Natural killer cell treated with Interleukin-12 subunit alpha and Interleukin-12 subunit beta and Interleukin-15 and Interleukin-18, amount 100 ng/mL, for 72 hours (primary cell): Measurements from ENCODE around the gene CHD5. TPM values are rescaled to one million over a fixed set of nuclear protein-coding genes. Genes with fewer than 3 reads are reported as not detected.

ENCODE experiments used
- ATAC-seq, 2 donors: fragments of 150-1000 bp; cut with Tn5 transposase in 1 of 2; sonication (Bioruptor Pico), chemical (Tn5 transposase) in 1 of 2; 2 replicates each; pipeline ENCODE4 v1.10.0; 2021
- DNase-seq: peaks from one replicate; pipeline ENCODE4 v3.0.0; 2022; ENCODE audit warnings: low spot score
- H3K27ac Mint-ChIP-seq, 2 donors: 1 replicate in 1 of 2; 2 replicates in 1 of 2; pipeline ENCODE4 v1.8.0; 2022; ENCODE audit warnings: mixed read lengths in 2 of 2, mild to moderate bottlenecking in 1 of 2, moderate library complexity in 1 of 2
- H3K27me3 Mint-ChIP-seq, 2 donors: 1 replicate in 1 of 2; 2 replicates in 1 of 2; pipeline ENCODE4 v1.8.0; 2022; ENCODE audit warnings: mixed read lengths in 2 of 2
- H3K36me3 Mint-ChIP-seq: one replicate; pipeline ENCODE4 v1.8.0; 2022; ENCODE audit warnings: mixed read lengths
- H3K4me1 Mint-ChIP-seq, 2 donors: 1 replicate in 1 of 2; 2 replicates in 1 of 2; pipeline ENCODE4 v1.8.0; 2022; ENCODE audit warnings: low read depth in 2 of 2, mixed read lengths in 2 of 2, mild to moderate bottlenecking in 1 of 2
- H3K4me3 Mint-ChIP-seq: one replicate; pipeline ENCODE4 v1.8.0; 2022; ENCODE audit warnings: mixed read lengths
- H3K9me3 Mint-ChIP-seq: 2 replicates; pipeline ENCODE4 v1.8.0; 2022; ENCODE audit warnings: mixed read lengths
- total RNA-seq, 2 donors: library from RNA; stranded (reverse); gene quantifications; one replicate each; pipeline ENCODE4 v1.2.3, GENCODE V29; 2022

Gene CHD5
- total RNA-seq, 2 donors from 2014 or later = 0.31 to 0.78 TPM

GRCh38 chr1:6176779-6177178 is 3.3 kb downstream of the CHD5 start:
- H3K36me3 Mint-ChIP-seq = peaks cover 4% of the 10 kb centered on the region
- DNase-seq (no peak), ATAC-seq (no peak)
- H3K4me1 Mint-ChIP-seq = peaks cover 13 to 16% of the 10 kb centered on the region in 2 donors
- no peak overlapping the region for H3K4me3 Mint-ChIP-seq
- H3K9me3 Mint-ChIP-seq = no peaks in the 10 kb centered on the region
- H3K27me3 Mint-ChIP-seq = peaks cover 22 to 31% of the 10 kb centered on the region in 2 donors
- no peak overlapping the region for H3K27ac Mint-ChIP-seq

GRCh38 chr1:6175411-6175828 is 4.7 kb downstream of the CHD5 start:
- H3K36me3 Mint-ChIP-seq = peaks cover 4% of the 10 kb centered on the region

DNA sequence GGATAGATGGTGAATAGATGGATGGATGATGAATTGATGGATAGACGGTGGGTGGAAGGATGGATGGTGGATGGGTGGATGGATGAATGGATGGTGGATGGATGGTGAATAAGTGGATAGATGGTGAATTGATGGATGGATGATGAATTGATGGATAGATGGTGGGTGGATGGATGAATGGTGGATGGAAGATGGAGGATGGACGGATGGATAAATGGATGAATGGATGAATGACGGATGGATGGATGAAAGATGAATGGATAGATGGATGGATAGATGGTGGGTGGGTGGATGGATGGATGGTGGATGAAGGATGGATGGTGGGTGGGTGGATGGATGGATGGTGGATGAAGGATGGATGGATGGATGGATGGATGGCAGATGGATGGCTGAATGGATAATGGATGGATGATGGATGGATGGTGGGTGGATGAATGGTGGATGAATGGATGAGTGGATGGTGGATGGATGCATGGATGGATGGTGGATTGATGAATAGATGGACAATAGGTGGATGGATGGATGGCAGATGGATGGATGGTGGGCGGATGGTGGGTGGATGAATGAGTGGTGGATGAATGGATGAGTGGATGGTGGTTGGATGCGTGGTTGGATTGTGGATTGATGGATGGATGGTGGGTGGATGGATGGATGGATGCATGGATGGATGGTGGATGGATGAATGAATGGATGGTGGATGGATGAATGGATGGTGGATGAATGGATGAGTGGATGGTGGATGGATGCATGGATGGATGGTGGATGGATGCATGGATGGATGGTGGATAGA is 5.3 kb downstream of the CHD5 start:
- no peak for DNase-seq
- H3K9me3 Mint-ChIP-seq = no peaks in the 10 kb centered on the region
- H3K4me3 Mint-ChIP-seq = no peak overlapping the region
- ATAC-seq = no peak
- peaks cover 6% of the 10 kb centered on the region in 2 donors for H3K4me1 Mint-ChIP-seq
- peaks cover 11 to 21% of the 10 kb centered on the region in 2 donors for H3K27me3 Mint-ChIP-seq
- H3K36me3 Mint-ChIP-seq = peaks cover 4% of the 10 kb centered on the region
- no peak overlapping the region for H3K27ac Mint-ChIP-seq

More at GRCh38 chr1:6175411-6175828, 4.7 kb downstream of the CHD5 start:
- DNase-seq (no peak), ATAC-seq (no peak)
- no peaks in the 10 kb centered on the region for H3K9me3 Mint-ChIP-seq
- peaks cover 11 to 21% of the 10 kb centered on the region in 2 donors for H3K27me3 Mint-ChIP-seq
- peaks cover 6% of the 10 kb centered on the region in 2 donors for H3K4me1 Mint-ChIP-seq
- no peak overlapping the region for H3K4me3 Mint-ChIP-seq
- no peak overlapping the region for H3K27ac Mint-ChIP-seq

DNA sequence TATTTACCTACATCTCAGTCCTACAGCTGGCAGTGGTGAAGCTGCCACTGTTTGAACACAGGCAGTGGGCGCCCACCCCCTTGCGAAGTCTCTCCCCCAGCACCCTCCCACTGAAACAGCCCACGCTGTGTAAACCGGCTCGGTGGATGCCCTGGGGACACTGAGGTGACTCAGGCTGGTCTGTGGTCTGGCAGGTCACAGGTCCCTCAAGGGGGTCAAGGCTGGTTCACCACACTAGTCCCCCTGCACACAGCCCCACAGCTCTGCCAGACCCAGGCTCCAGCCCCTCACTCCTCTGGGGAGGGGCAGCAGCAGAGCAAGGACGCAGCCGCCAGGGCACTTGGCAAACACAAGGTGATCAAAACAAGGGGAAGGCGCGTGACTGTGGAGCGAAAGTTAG is 7.6 kb downstream of the CHD5 start:
- Mint-ChIP-seq H3K27ac (no peak overlapping the region), H3K9me3 (no peaks in the 10 kb centered on the region), H3K36me3 (peaks cover 4% of the 10 kb centered on the region), H3K4me1 (peaks cover 3 to 4% of the 10 kb centered on the region in 2 donors), H3K4me3 (no peak overlapping the region), H3K27me3 (peaks cover 5 to 11% of the 10 kb centered on the region in 2 donors)
- ATAC-seq (no peak), DNase-seq (no peak)

GRCh38 chr1:6171548-6172124 is 8.5 kb downstream of the CHD5 start:
- no peaks in the 10 kb centered on the region for H3K36me3 Mint-ChIP-seq
- H3K4me3 Mint-ChIP-seq = no peak overlapping the region
- H3K27me3 Mint-ChIP-seq = peaks cover 0 to 2% of the 10 kb centered on the region in 2 donors
- no peak overlapping the region for H3K27ac Mint-ChIP-seq
- DNase-seq (no peak), ATAC-seq (no peak)
- no peaks in the 10 kb centered on the region for H3K9me3 Mint-ChIP-seq
- no peaks in the 10 kb centered on the region for H3K4me1 Mint-ChIP-seq

- Mint-ChIP-seq H3K4me1 (no peaks in the 10 kb centered on the region), H3K36me3 (no peaks in the 10 kb centered on the region), H3K27ac (no peak overlapping the region), H3K27me3 (no peaks in the 10 kb centered on the region), H3K9me3 (no peaks in the 10 kb centered on the region), H3K4me3 (no peak overlapping the region)
- no peak for DNase-seq
- ATAC-seq = no peak
Observed at GRCh38 chr1:6170742-6171201, 9.3 kb downstream of the CHD5 start.

DNA sequence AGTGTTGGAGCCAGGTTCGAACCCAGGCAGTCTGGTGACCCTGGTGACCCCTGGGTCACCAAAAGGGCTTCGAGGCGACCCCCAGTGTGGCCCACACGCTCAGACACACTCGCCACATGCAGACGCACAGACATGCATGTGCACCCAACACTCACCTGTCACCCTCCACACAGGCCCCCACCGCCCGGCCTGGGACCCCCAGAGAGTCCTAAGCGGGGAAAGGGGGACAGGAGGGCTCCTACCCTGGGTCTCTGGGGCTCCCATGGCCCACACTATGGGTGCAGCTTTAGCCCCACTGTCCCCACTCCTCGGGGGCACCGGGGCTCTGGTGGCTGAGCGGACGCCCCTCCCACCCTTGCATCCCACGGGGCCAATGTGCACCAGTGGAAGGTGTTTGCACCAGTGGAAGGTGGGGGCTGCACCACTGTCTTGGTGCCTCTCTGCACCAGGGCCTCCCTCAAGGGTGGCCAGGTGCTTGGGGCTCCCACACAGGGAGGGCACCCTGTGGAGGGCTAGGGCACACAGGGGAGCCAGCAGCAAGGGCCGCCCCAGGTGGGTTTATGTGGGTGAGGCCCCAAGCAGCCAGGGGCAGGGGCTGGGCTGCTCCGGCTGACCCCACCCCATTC is 9.9 kb downstream of the CHD5 start:
- Mint-ChIP-seq H3K27me3 (no peaks in the 10 kb centered on the region), H3K4me3 (no peak overlapping the region), H3K36me3 (no peaks in the 10 kb centered on the region), H3K4me1 (no peaks in the 10 kb centered on the region), H3K27ac (no peak overlapping the region), H3K9me3 (no peaks in the 10 kb centered on the region)
- DNase-seq (no peak), ATAC-seq (peak in 1 of 2 donors; percentile 16)

GRCh38 chr1:6168947-6169586 is 11.1 kb downstream of the CHD5 start:
- H3K27me3 Mint-ChIP-seq = peaks cover 0 to 4% of the 10 kb centered on the region in 2 donors
- H3K36me3 Mint-ChIP-seq = no peaks in the 10 kb centered on the region
- H3K4me1 Mint-ChIP-seq = no peaks in the 10 kb centered on the region
- H3K9me3 Mint-ChIP-seq = no peaks in the 10 kb centered on the region
- DNase-seq = no peak
- H3K4me3 Mint-ChIP-seq = no peak overlapping the region
- ATAC-seq = no peak
- no peak overlapping the region for H3K27ac Mint-ChIP-seq

DNA sequence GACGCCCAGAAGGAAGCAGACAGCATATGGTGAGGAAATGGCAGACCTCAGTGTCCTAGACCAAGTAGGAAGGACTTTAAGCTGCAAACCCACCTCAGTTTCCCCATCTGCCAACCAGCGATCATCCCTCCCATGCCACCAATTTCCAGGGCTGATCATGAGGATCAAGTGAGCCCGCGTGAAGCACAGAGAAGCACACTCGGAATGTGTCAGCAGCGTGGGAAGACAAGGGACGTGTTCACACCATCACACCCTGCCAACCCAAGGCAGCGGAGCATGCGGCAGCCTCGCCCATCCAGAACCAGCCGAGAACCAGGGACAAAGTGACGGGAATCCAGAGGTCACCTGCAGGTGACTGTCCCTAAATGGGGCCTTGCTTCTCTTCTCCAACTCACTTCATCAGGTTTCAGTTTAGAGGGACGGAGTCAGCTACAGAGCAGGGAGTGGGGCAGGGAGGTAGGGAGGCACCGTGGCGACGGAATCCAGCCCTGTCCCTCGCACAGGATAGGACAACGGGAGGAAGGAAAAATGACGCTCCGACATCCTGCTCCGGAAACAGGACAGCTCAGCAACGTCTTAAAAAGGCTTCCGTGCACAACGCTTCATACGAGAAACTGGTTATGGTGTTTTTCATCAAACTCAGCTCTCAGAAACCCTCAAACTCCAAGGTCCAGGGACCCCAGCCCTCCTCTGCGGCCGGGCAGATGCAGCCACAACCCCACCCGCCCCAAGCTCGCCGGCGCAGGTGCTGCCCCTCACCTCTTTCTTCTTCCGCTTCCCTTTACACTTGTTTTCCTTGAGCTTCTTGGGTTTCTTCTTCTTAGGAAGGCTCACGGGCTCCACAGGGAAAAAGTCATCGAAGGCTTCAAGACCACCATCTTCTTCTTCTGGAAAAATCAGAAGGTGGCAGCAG is 12.5 kb downstream of the CHD5 start:
- DNase-seq (no peak), ATAC-seq (no peak)
- Mint-ChIP-seq H3K36me3 (no peaks in the 10 kb centered on the region), H3K9me3 (no peaks in the 10 kb centered on the region), H3K27ac (no peak overlapping the region), H3K27me3 (peaks cover 0 to 4% of the 10 kb centered on the region in 2 donors), H3K4me1 (no peaks in the 10 kb centered on the region), H3K4me3 (no peak overlapping the region)

DNA sequence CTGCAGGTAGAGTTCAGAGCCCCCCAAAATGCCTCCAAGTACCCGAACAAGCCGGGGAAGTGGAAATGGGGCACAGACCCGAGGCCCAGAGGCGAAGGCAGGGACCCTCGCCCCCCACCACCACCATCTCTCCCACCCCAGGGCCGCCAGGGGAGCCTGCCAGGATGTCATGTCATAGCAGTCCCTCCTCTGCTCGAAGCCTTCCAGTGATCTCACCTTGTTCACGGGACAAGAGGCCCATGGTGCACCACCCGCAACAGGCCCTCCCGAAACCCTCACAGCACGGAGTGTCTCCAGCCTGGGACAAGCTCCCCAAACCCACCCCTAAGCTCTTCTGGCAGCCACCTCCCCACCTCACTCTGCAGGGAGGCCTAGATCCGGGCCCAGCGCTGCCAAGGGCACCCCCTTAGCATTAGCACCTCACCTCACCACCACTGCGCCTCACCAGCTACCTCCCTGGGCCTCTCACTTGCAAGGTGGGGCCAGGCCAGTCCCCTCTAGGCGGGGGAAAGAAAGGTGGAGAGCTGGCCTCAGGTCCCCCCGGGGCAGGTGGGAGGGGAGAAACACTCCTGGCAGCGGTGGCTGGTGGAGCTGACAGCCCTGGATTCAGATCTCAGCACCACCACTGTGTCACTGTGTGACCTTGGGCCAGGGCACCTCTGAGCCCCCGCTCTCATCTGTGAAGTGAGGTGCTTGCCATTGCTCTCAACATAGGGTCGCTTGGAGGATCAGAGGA is 13.3 kb downstream of the CHD5 start:
- no peak overlapping the region for H3K4me3 Mint-ChIP-seq
- H3K27me3 Mint-ChIP-seq = peaks cover 0 to 4% of the 10 kb centered on the region in 2 donors
- no peaks in the 10 kb centered on the region for H3K9me3 Mint-ChIP-seq
- H3K36me3 Mint-ChIP-seq = no peaks in the 10 kb centered on the region
- no peaks in the 10 kb centered on the region for H3K4me1 Mint-ChIP-seq
- DNase-seq (no peak), ATAC-seq (no peak)
- no peak overlapping the region for H3K27ac Mint-ChIP-seq

DNA sequence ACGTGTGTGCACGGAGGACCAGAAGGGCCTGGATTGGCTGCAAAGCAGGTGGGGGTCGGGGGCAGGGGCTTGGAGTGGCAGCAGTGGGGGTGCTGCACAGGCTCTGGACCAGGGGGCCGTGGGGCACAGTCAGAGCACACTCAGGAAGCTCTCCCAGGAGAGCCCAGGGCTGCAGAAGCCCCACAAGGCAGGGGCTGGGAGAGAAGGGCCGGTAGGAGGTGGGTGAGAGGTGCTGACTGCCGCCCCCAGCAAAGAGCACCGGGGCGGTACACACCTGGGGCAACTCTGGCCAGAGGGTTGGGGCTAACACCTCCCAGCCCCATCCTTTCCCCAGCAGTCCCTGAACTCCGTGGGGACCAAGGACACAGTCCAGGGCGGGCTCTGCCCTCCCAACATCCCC is 13.9 kb downstream of the CHD5 start:
- ATAC-seq = no peak
- no peak overlapping the region for H3K27ac Mint-ChIP-seq

DNA sequence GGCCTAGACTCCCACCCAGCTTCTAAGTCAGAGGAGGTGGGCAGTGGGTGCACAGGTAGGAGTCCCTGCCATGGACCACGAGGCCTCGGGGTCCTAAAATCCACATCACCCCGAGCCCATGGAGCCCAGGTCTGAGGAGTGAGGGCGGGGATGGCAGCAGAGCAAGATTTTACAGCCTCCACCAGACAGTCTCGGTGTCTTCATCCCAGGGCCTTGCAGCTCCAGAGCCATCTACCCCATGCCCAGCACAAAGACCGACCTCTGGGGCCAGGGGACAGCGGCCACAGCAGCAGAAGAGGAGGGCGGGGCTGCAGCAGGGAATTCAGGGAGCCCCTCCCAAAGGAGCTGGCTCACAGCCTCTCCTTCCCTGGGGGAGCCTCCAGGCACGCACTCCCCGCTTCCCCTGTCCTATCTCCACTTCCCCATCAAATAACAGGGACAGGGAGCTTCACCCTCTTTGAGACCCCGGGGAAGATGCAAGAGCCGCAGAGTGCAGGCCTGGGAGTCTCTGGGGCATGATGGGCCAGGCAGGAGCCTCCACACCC is 14.6 kb downstream of the CHD5 start:
- ATAC-seq (no peak), DNase-seq (no peak)
- peaks cover 5 to 9% of the 10 kb centered on the region in 2 donors for H3K27me3 Mint-ChIP-seq
- no peaks in the 10 kb centered on the region for H3K36me3 Mint-ChIP-seq
- H3K4me1 Mint-ChIP-seq = no peaks in the 10 kb centered on the region
- H3K4me3 Mint-ChIP-seq = no peak overlapping the region
- H3K27ac Mint-ChIP-seq = no peak overlapping the region
- no peaks in the 10 kb centered on the region for H3K9me3 Mint-ChIP-seq

More for the DNA sequence above, 13.9 kb downstream of the CHD5 start:
- peaks cover 0 to 4% of the 10 kb centered on the region in 2 donors for H3K27me3 Mint-ChIP-seq
- no peaks in the 10 kb centered on the region for H3K9me3 Mint-ChIP-seq
- no peaks in the 10 kb centered on the region for H3K4me1 Mint-ChIP-seq
- no peak for DNase-seq
- no peaks in the 10 kb centered on the region for H3K36me3 Mint-ChIP-seq
- H3K4me3 Mint-ChIP-seq = no peak overlapping the region
